ENCODE data around the gene XPNPEP1.

XPNPEP1 gene

DNA sequence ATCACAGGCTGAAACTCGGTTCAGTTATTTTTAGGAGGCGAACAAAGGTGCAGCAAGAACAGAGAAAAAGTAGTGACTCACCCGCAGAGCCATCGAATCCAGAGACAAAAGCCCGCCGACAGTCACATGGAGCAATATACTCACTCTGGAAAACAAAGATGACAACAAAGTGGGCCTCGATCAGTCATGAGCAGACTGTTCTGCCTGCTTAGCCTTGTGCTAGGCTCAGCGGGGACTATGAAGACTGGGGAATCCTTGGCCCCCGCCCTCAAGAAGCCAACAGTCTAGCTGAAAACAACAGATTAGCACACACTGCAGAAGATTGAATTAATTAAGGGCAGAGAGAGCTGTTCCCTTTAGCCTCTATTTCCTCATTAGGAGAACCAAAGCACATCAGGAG, 30.4 kb downstream of the XPNPEP1 start:
- DNase-seq (ENCODE audit: low read depth, low spot score): no peak
- H3K4me3 ChIP-seq (ENCODE audit: low read depth, low read length): no peak overlapping the region
- CTCF ChIA-PET: interaction anchor here (0.7 to 8.3 kb wide), 4 partner anchors 9 to 245 kb away, joined by 3 to 74 read pairs (median 6); no protein-coding TSS in a partner anchor
- TF ChIP-seq, protein P1, sequence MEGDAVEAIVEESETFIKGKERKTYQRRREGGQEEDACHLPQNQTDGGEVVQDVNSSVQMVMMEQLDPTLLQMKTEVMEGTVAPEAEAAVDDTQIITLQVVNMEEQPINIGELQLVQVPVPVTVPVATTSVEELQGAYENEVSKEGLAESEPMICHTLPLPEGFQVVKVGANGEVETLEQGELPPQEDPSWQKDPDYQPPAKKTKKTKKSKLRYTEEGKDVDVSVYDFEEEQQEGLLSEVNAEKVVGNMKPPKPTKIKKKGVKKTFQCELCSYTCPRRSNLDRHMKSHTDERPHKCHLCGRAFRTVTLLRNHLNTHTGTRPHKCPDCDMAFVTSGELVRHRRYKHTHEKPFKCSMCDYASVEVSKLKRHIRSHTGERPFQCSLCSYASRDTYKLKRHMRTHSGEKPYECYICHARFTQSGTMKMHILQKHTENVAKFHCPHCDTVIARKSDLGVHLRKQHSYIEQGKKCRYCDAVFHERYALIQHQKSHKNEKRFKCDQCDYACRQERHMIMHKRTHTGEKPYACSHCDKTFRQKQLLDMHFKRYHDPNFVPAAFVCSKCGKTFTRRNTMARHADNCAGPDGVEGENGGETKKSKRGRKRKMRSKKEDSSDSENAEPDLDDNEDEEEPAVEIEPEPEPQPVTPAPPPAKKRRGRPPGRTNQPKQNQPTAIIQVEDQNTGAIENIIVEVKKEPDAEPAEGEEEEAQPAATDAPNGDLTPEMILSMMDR (IDR thresholded peaks at IDR 0.05; ENCODE audit: insufficient read depth, low read length, missing control alignments): no peak
- POLR2A ChIA-PET: no interaction called here

DNA sequence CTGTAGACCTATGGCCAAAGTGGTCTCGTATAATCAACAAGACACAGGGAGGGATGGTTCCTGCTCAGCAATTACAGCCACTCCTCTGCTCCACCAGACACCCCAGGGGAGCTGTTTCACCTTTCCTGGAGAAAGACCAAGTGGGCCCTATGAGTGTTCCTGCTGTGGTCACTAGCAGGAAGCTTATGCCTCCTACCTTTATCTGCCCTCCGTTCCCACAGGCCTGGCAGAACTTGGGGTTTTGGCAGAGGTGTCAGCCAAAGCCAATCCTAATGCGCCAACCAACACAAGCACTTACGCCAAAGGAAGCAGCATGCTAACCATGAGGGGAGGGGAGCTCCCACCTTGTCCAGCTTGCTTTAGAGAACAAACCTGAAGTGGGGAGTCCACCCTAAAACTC, 31.2 kb downstream of the XPNPEP1 start:
- ChIA-PET CTCF (interaction anchor here (0.7 to 8.3 kb wide), 5 partner anchors 9 to 246 kb away, joined by 3 to 74 read pairs (median 6); no protein-coding TSS in a partner anchor), POLR2A (no interaction called here)
- DNase-seq (ENCODE audit: low read depth, low spot score): no peak
- TF ChIP-seq, protein P1 (IDR thresholded peaks at IDR 0.05; ENCODE audit: insufficient read depth, low read length, missing control alignments): no peak
- H3K4me3 ChIP-seq (ENCODE audit: low read depth, low read length): no peak overlapping the region

DNA sequence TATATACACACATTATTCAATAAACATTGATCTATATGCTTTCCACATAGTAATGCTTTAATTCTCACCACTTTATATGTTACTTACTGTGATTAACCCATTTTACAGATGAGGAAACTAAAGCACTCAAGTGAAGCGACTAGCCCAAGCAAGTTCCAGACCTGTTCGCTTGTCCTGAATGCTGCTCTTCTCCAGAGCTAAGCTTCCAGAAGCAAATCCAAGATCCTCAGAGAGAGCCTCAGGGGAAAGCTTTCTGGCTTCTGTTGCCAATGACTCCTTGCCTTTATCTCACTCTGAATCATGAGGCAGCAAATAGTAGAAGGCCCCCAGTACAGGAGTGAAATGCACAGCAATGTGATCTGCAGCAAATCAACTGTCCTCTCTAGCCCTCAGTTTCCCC, 32.2 kb downstream of the XPNPEP1 start:
- no peak for DNase-seq (ENCODE audit: low read depth, low spot score)
- no peak overlapping the region for H3K4me3 ChIP-seq (ENCODE audit: low read depth, low read length)
- ChIA-PET CTCF (interaction anchor here (0.7 to 1.8 kb wide), 3 partner anchors 125 to 388 kb away, joined by 3 to 6 read pairs (median 4); no protein-coding TSS in a partner anchor), POLR2A (no interaction called here)
- TF ChIP-seq, protein P1 (IDR thresholded peaks at IDR 0.05; ENCODE audit: insufficient read depth, low read length, missing control alignments): no peak

DNA sequence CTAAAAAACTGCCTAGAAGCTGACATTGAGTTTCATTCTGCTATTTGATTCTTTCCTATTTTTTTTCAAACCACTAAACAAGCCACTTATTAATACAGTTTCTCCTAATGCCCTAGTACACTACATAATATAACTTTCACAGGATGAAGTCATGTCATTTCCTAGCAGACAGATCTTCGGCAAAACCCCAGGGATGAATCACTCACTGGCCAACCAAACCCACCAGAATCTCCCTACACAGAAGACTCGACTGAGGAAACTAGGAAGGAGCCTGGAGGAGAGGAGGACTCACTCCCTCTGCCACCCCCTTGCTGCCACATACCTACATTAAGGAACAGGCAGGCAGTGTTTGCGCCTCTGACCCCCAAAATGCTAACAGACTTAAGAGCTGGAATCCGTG, 33.4 kb downstream of the XPNPEP1 start:
- TF ChIP-seq, protein P1 (IDR thresholded peaks at IDR 0.05; ENCODE audit: insufficient read depth, low read length, missing control alignments): no peak
- DNase-seq (ENCODE audit: low read depth, low spot score): peak; percentile 52
- no peak overlapping the region for H3K4me3 ChIP-seq (ENCODE audit: low read depth, low read length)
- CTCF ChIA-PET: interaction anchor here (0.8 to 1.8 kb wide), 6 partner anchors 9 to 389 kb away, joined by 4 to 6 read pairs (median 4); no protein-coding TSS in a partner anchor
- POLR2A ChIA-PET: interaction anchor here (0.7 kb wide), 1 partner anchor 126 kb away, joined by 3 read pairs; no protein-coding TSS in a partner anchor

DNA sequence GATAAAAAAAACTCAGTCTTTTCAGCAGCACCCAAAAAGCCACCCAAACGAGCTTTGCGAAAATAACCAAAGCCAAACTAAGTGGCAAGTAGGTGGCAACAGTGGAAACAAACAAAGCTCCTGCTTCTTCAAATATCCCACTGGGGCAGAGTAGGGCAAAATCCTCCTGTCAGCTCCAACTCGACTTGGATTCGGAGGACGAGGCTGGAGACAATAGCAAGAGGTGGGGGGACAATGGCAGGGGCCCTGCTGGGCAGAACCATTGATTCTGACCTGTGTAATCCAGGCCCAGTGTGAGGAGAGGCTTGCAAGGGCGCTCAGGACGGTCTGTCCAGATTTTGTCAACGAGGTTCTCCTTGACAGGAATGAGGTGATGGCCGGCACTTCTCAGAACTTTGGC, 35.5 kb downstream of the XPNPEP1 start:
- TF ChIP-seq, protein P1 (IDR thresholded peaks at IDR 0.05; ENCODE audit: insufficient read depth, low read length, missing control alignments): no peak
- no peak for DNase-seq (ENCODE audit: low read depth, low spot score)
- CTCF ChIA-PET: interaction anchor here (0.9 to 1.4 kb wide), 4 partner anchors 10 to 119 kb away, joined by 3 read pairs; no protein-coding TSS in a partner anchor
- POLR2A ChIA-PET: no interaction called here
- H3K4me3 ChIP-seq (ENCODE audit: low read depth, low read length): no peak overlapping the region

DNA sequence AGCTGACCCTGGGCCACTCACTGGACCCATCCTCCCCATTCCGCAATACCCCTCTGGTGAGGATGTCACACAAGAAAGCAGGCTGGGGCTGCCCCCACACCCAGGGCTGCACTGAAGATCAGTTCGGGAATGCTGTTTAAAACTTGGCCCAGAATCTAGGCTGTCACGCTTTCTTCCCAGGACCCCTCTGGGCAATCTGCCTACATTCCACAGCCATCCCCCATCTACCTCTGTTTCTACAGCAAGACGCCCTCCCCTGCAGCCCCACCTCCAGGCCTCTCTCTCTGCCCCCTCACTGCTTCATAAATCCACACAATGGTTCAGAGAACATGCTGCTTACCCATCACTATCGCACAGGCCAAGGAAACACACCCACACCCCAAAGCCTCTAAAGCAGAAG, 36.1 kb downstream of the XPNPEP1 start:
- ChIA-PET POLR2A (no interaction called here), CTCF (interaction anchor here (0.7 to 1.4 kb wide), 4 partner anchors 11 to 251 kb away, joined by 3 to 5 read pairs (median 3); no protein-coding TSS in a partner anchor)
- DNase-seq (ENCODE audit: low read depth, low spot score): no peak
- H3K4me3 ChIP-seq (ENCODE audit: low read depth, low read length): no peak overlapping the region
- TF ChIP-seq, protein P1 (IDR thresholded peaks at IDR 0.05; ENCODE audit: insufficient read depth, low read length, missing control alignments): no peak

Measured in AG04449 (cell line).